IPS-20b (cell line): Measurements from ENCODE around the gene VRTN.
"Not testable (repeated sequence)": the region's sequence is repeated elsewhere in the genome, so short reads cannot be mapped to it uniquely, and the experiment has no call there.

Source experiments
- H3K27ac ChIP-seq: one replicate; pipeline ENCODE4 v1.5.1; 2013; ENCODE audit warnings: low read length
- H3K27me3 ChIP-seq: 2 replicates; pipeline ENCODE4 v1.6.1; 2013; ENCODE audit warnings: mild to moderate bottlenecking, low read length, inconsistent platforms; ENCODE audit not compliant: insufficient read depth
- H3K36me3 ChIP-seq: 2 replicates; pipeline ENCODE4 v1.6.1; 2013; ENCODE audit warnings: low read depth, mild to moderate bottlenecking, inconsistent platforms, low read length, moderate library complexity; ENCODE audit not compliant: insufficient read depth
- H3K4me1 ChIP-seq: 2 replicates; pipeline ENCODE4 v1.6.1; 2013; ENCODE audit warnings: mild to moderate bottlenecking, control low read depth, inconsistent platforms, low read length, moderate library complexity; ENCODE audit not compliant: insufficient read depth
- H3K4me3 ChIP-seq: 2 replicates; pipeline ENCODE4 v1.5.1; 2013; ENCODE audit warnings: mild to moderate bottlenecking, low read length, inconsistent platforms
- H3K9ac ChIP-seq: 2 replicates; pipeline ENCODE4 v1.6.1; 2013; ENCODE audit warnings: low read depth, mild to moderate bottlenecking, inconsistent platforms, low read length, moderate library complexity
- H3K9me3 ChIP-seq: 2 replicates; pipeline ENCODE4 v1.6.1; 2013; ENCODE audit warnings: mild to moderate bottlenecking, low read depth, low read length, inconsistent platforms; ENCODE audit not compliant: insufficient read depth

Gene VRTN

GRCh38 chr14:74380172-74380571, 31.9 kb downstream of the VRTN start:
- Histone ChIP-seq H3K27me3 (no peaks in the 10 kb centered on the region), H3K4me1 (no peaks in the 10 kb centered on the region), H3K4me3 (no peak overlapping the region), H3K9ac (no peak overlapping the region), H3K36me3 (no peaks in the 10 kb centered on the region), H3K9me3 (no peaks in the 10 kb centered on the region), H3K27ac (no peak overlapping the region)

GRCh38 chr14:74380845-74381244, 32.6 kb downstream of the VRTN start:
- Histone ChIP-seq H3K4me1 (no peaks in the 10 kb centered on the region), H3K9ac (no peak overlapping the region), H3K27ac (no peak overlapping the region), H3K4me3 (no peak overlapping the region), H3K9me3 (no peaks in the 10 kb centered on the region), H3K36me3 (no peaks in the 10 kb centered on the region), H3K27me3 (no peaks in the 10 kb centered on the region)

GRCh38 chr14:74381571-74381970, 33.3 kb downstream of the VRTN start:
- not testable (repeated sequence) for H3K9me3 ChIP-seq, H3K27me3 ChIP-seq, H3K27ac ChIP-seq, H3K9ac ChIP-seq, H3K36me3 ChIP-seq, H3K4me1 ChIP-seq, H3K4me3 ChIP-seq

GRCh38 chr14:74382231-74382630, 34.0 kb downstream of the VRTN start:
- Histone ChIP-seq H3K9ac (no peak overlapping the region), H3K27ac (no peak overlapping the region), H3K4me1 (no peaks in the 10 kb centered on the region), H3K4me3 (no peak overlapping the region), H3K27me3 (no peaks in the 10 kb centered on the region), H3K9me3 (no peaks in the 10 kb centered on the region), H3K36me3 (no peaks in the 10 kb centered on the region)

DNA sequence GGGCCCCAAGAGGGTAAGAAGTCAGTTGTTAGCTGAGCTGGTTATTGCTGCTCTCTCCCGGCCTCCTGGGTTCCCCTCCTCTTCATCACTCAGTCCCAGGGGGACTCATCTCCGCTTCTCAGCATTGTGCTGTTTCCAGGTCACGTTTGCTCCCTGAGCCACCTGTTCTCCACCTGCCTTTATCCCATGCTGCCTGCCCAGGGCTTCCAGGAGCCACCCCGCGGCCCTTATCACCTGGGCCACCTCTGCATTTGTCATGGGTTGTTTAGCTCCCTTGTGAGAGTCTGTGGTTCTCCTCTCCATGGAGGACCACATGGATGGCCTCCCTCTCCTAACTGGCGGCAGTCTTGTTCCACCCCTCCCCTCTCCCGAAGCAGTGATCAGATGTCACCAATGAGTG, 41.7 kb downstream of the VRTN start:
- Histone ChIP-seq H3K9me3 (no peaks in the 10 kb centered on the region), H3K27me3 (no peaks in the 10 kb centered on the region), H3K36me3 (no peaks in the 10 kb centered on the region)

DNA sequence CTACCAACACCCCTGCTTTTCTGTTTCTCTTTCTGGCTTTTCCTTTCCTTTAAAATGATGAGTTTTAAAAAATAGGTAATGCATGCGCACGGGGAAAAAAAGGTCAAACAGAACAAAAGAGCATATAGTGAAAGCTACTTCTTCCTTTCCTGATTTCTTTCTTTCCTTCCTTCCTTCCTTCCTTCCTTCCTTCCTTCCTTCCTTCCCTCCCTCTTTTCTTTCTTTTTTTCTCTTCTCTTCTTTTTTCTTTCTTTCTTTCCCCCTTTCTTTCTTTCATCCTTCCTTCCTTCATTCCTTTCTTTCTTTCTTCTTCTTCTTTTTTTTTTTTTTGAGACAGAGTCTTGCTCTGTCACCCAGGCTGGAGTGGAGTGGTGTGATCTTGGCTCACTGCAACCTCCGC, 42.2 kb downstream of the VRTN start:
- not testable (repeated sequence) for H3K27me3 ChIP-seq, H3K4me3 ChIP-seq, H3K4me1 ChIP-seq, H3K9me3 ChIP-seq, H3K36me3 ChIP-seq, H3K27ac ChIP-seq, H3K9ac ChIP-seq

More for the DNA sequence above, 41.7 kb downstream of the VRTN start:
- Histone ChIP-seq H3K4me3 (no peak overlapping the region), H3K9ac (no peak overlapping the region), H3K4me1 (no peaks in the 10 kb centered on the region), H3K27ac (no peak overlapping the region)

DNA sequence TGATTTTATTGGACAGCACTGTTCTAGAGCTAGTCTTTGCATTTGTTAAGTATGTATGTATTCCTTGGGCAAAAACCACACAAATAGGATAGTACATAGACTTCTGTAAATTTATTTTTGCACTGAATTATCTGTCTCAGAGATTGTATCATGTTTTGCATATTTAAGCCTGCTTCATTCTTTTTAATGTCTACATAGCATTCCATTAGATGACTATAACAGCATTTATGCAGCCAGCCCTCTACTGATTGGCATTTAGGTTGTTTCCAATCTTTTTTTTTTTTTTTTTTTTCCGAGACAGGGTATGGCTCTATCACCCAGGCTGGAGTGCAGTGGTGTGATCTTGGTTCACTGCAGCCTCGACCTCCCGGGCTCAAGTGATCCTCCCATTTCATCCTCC, 43.2 kb downstream of the VRTN start:
- Histone ChIP-seq H3K9me3 (no peaks in the 10 kb centered on the region), H3K4me1 (no peaks in the 10 kb centered on the region), H3K36me3 (no peaks in the 10 kb centered on the region), H3K27ac (no peak overlapping the region), H3K4me3 (no peak overlapping the region), H3K27me3 (no peaks in the 10 kb centered on the region), H3K9ac (no peak overlapping the region)

DNA sequence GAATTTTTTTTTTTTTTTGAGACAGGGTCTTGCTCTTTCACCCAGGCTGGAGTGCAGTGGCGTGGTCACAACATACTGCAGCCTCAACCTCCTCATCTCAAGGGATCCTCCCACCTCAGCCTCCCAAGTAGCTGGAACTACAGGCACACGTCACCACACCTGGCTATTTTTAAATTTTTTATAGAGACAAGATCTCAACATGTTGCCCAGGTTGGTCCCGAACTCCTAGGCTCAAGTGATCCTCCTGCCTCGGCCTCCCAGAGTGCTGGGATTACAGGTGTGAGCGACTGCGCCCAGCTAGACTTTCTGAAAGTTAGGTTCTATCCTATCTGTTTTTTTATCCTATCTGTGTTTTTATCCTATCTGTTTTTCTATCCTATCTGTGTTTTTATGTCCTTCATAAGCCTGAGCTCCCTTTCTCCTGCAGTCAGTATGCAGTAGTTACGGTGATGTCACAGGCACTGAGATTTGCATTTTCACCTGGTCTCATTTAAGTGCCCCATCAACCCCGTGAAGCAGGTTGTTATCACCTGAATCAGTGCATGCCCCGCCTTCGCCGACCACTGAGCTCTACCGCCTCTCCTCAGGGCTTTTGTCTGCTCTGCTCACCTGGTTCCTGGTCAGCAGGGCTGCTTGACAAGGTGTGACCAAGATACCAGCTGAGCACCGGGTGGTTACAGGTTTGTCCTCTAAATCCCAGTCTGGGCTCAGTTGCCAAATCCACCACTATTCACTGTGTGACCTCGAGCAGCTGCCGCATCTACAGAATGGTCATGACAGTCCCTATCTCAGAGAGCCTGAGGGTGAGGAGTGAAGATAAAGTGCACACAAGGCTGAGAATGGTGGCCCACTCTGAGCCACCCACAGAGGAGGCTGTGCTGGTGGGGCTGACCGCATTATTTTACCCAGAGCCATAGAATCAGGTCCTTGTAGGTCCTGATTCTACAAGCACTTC, 44.6 kb downstream of the VRTN start:
- no peaks in the 10 kb centered on the region for H3K4me1 ChIP-seq
- no peak overlapping the region for H3K4me3 ChIP-seq
- H3K27ac ChIP-seq: no peak overlapping the region
- H3K9me3 ChIP-seq: no peaks in the 10 kb centered on the region
- no peak overlapping the region for H3K9ac ChIP-seq
- no peaks in the 10 kb centered on the region for H3K27me3 ChIP-seq
- no peaks in the 10 kb centered on the region for H3K36me3 ChIP-seq

DNA sequence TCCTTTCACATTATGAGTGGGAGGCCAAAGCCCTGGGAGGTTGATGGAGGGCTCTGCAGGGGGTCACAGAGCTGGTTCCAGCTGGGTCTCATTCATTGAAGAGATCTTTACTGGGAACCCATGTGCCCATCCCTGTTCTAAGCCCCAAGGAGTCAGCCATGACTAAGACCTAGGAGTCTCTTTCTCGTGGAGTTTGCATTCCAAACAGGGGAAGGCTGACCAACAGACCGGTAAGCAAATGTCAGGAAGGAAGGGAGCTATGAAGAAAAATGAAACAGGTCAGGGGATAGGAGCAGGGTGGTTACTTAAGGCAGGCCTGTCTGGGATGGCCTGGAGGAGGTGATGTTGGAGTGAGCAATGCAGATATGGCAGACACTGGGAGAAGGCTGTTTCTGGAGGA, 46.3 kb downstream of the VRTN start:
- H3K27ac ChIP-seq: no peak overlapping the region
- no peaks in the 10 kb centered on the region for H3K9me3 ChIP-seq
- no peaks in the 10 kb centered on the region for H3K36me3 ChIP-seq
- H3K9ac ChIP-seq: no peak overlapping the region
- H3K27me3 ChIP-seq: no peaks in the 10 kb centered on the region
- no peak overlapping the region for H3K4me3 ChIP-seq
- H3K4me1 ChIP-seq: no peaks in the 10 kb centered on the region

DNA sequence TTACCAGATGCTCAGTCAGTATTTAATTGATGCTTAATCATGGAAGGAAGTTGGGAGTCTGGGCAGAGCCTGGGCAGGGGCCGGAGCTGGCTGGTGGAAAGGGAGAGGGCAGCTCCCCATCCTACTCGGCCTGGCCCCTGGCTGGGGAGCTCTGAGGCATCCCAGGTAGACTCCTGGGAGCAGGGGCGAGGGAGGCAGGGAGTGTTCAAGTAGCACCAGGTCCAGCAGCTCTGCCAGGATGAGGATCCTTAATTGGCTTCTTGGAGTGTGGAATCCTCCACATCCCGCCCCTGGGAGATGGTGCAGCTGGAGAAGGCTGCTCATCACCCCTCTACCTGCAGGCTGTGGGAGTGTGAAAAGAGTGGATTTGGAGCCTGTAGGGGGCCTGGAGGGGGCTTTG, 46.8 kb downstream of the VRTN start:
- H3K36me3 ChIP-seq: no peaks in the 10 kb centered on the region
- no peak overlapping the region for H3K9ac ChIP-seq
- no peak overlapping the region for H3K27ac ChIP-seq
- H3K4me3 ChIP-seq: no peak overlapping the region
- no peaks in the 10 kb centered on the region for H3K9me3 ChIP-seq
- no peaks in the 10 kb centered on the region for H3K27me3 ChIP-seq
- H3K4me1 ChIP-seq: no peaks in the 10 kb centered on the region; the same call in 1 of the 2 replicates

DNA sequence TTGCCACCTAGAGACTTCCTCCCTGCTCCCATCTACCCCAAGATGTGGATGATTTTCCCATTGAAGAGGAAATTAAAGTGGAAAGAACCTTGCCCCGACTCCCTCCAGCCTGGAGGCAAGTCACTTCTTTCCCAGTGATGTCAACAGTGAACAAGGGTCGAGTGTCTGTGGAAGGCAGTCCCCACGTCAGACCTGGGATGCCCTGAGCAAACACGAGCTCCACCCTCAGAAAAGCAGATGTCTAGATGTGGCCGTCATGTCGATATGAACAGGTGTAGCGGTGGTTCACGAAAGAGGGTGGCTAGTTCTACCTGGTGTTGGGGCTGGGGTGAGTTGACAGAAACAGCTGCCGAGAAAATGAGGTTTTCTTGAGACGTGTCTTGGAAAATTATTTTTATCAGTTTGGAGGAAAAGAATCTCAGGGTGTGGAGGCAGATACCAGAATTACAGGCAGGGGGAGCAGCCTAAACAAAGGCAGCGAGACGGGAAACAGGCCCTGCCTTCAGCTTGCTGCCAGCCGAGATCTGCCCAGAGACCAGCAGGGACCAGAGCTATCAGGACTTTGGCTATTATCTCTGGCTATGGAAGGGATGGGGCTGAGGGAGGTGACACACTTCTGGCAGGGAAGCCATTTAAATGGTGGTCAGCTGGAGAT, 51.9 kb downstream of the VRTN start:
- Histone ChIP-seq H3K27me3 (no peaks in the 10 kb centered on the region), H3K9ac (no peak overlapping the region), H3K36me3 (no peaks in the 10 kb centered on the region), H3K4me3 (no peak overlapping the region), H3K4me1 (peaks cover 21% of the 10 kb centered on the region), H3K27ac (no peak overlapping the region), H3K9me3 (no peaks in the 10 kb centered on the region)

GRCh38 chr14:74400919-74401503, 52.7 kb downstream of the VRTN start:
- Histone ChIP-seq H3K4me3 (no peak overlapping the region), H3K27me3 (no peaks in the 10 kb centered on the region), H3K9ac (no peak overlapping the region), H3K36me3 (no peaks in the 10 kb centered on the region), H3K4me1 (peaks cover 21% of the 10 kb centered on the region), H3K27ac (no peak overlapping the region), H3K9me3 (no peaks in the 10 kb centered on the region)
